ENCODE measurements around the gene CNTD1. TPM values are rescaled to one million over a fixed set of nuclear protein-coding genes. Genes with fewer than 3 reads are reported as not detected.

Gene CNTD1
- total RNA-seq, 1 donor from 2014 or later: not detected

GRCh38 chr17:42759982-42760651, 38.5 kb upstream of the CNTD1 start:
- peaks cover 24% of the 10 kb centered on the region for H3K27me3 Mint-ChIP-seq (ENCODE audit: low read depth, unreplicated experiment)
- TF ChIP-seq CTCF (IDR thresholded peaks at IDR 0.05; ENCODE audit: insufficient read depth, low read depth, low read length) (no peak), EZH2 (IDR thresholded peaks at IDR 0.05; ENCODE audit: insufficient read depth, low read length) (peak; percentile 34)
- Histone ChIP-seq H3K4me2 (ENCODE audit: low read length) (peak overlapping the region; percentile 85), H3K27ac (ENCODE audit: low read depth, low read length) (no peak overlapping the region), H3K4me3 (ENCODE audit: insufficient read depth, low read depth, low read length) (no peak overlapping the region), H3K79me2 (ENCODE audit: insufficient read depth, low read length) (no peaks in the 10 kb centered on the region), H3K27me3 (ENCODE audit: insufficient read depth, low read length) (peaks cover 21% of the 10 kb centered on the region), H3K9ac (ENCODE audit: low read length) (no peak overlapping the region), H3K9me3 (ENCODE audit: insufficient read depth, low read depth, low read length) (peaks cover 4% of the 10 kb centered on the region), H2AFZ (ENCODE audit: low read depth, low read length) (no peak overlapping the region), H4K20me1 (ENCODE audit: insufficient read depth, low read length) (no peaks in the 10 kb centered on the region), H3K4me1 (ENCODE audit: insufficient read depth, low read length) (peaks cover 2% of the 10 kb centered on the region), H3K36me3 (ENCODE audit: insufficient read depth, low read length) (no peaks in the 10 kb centered on the region)
- H3K27ac Mint-ChIP-seq (ENCODE audit: unreplicated experiment): peak overlapping the region; percentile 69
- no peaks in the 10 kb centered on the region for H3K9me3 Mint-ChIP-seq (ENCODE audit: unreplicated experiment)
- H3K4me3 Mint-ChIP-seq (ENCODE audit: unreplicated experiment): peak overlapping the region; percentile 66
- DNase-seq (ENCODE audit: low read depth) (no peak), FAIRE-seq (no peak)
- peaks cover 8% of the 10 kb centered on the region for H3K4me1 Mint-ChIP-seq (ENCODE audit: low read depth, unreplicated experiment)
- H3K36me3 Mint-ChIP-seq (ENCODE audit: low read depth, unreplicated experiment): peaks cover 1% of the 10 kb centered on the region

DNA sequence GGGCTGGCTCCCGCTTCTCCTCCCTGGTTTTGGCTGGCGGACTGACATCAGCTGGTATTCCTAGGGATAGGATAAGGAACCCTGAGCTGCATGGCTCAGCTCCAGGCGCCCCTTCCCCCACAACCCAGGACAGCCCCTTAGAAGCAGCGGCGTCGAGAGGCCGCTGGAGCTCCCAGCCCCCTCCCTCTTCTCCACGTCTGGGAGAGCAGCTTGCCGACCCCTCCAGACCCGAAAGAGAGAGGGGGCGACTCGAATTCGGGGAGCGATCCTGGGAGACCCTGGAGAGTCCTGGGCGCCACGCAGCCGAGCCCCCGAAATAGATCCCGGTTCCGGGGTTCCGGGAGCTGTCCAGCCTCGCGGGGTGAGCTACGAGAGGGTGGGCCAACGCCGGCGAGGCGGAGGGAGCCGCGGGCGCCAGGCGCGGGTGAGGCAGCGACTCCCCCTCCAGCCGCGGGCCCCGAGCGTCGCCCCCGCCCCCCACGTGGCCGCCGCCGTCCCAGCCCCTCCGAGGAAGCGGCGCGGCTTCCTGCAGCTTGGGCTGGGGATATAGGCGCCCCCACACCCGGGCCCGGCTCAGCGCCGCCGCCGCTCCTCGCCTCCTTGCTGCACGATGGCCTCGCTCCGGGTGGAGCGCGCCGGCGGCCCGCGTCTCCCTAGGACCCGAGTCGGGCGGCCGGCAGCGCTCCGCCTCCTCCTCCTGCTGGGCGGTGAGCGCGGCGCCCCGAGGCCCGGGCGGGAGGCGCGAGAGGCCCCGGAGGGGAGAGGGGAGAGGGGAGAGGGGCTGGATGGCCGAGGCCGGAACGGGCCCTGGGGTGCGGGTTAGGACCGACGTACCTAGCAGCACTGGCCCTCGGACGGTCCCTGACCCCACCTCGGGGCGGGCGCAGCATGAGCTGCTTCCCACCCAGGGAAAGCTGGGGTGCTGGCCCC, 37.7 kb upstream of the CNTD1 start, which contains the start of gene RAMP2:
TSS of gene RAMP2 (plus strand) at position 576 of the 930 bp plus-strand sequence. CDS start at position 611, 35 bp downstream.
- Histone ChIP-seq H3K9me3 (ENCODE audit: insufficient read depth, low read depth, low read length) (peaks cover 4% of the 10 kb centered on the region), H3K4me3 (ENCODE audit: insufficient read depth, low read depth, low read length) (peak within 1 kb of the TSS; percentile 39), H3K4me1 (ENCODE audit: insufficient read depth, low read length) (peaks cover 2% of the 10 kb centered on the region), H3K79me2 (ENCODE audit: insufficient read depth, low read length) (no peaks in the 10 kb centered on the region), H3K27ac (ENCODE audit: low read depth, low read length) (no peak within 1 kb of the TSS), H3K4me2 (ENCODE audit: low read length) (peak within 1 kb of the TSS; percentile 85), H3K9ac (ENCODE audit: low read length) (peak within 1 kb of the TSS; percentile 48), H4K20me1 (ENCODE audit: insufficient read depth, low read length) (no peaks in the 10 kb centered on the region), H3K36me3 (ENCODE audit: insufficient read depth, low read length) (no peaks in the 10 kb centered on the region), H3K27me3 (ENCODE audit: insufficient read depth, low read length) (peaks cover 19% of the 10 kb centered on the region), H2AFZ (ENCODE audit: low read depth, low read length) (peak within 1 kb of the TSS; percentile 92)
- H3K4me3 Mint-ChIP-seq (ENCODE audit: unreplicated experiment): peak within 1 kb of the TSS; percentile 66
- DNase-seq (ENCODE audit: low read depth): no peak
- H3K9me3 Mint-ChIP-seq (ENCODE audit: unreplicated experiment): no peaks in the 10 kb centered on the region
- H3K36me3 Mint-ChIP-seq (ENCODE audit: low read depth, unreplicated experiment): peaks cover under 1% of the 10 kb centered on the region
- TF ChIP-seq CTCF (IDR thresholded peaks at IDR 0.05; ENCODE audit: insufficient read depth, low read depth, low read length) (no peak), EZH2 (IDR thresholded peaks at IDR 0.05; ENCODE audit: insufficient read depth, low read length) (peak; percentile 27)
- H3K4me1 Mint-ChIP-seq (ENCODE audit: low read depth, unreplicated experiment): peaks cover 8% of the 10 kb centered on the region
- no peak for FAIRE-seq
- H3K27me3 Mint-ChIP-seq (ENCODE audit: low read depth, unreplicated experiment): peaks cover 21% of the 10 kb centered on the region
- H3K27ac Mint-ChIP-seq (ENCODE audit: unreplicated experiment): peak within 1 kb of the TSS; percentile 69
